Measurements from ENCODE around the gene GREB1. TPM values are rescaled to one million over a fixed set of nuclear protein-coding genes. Genes with fewer than 3 reads are reported as not detected.

Gene GREB1
- total RNA-seq, 1 experiment from 2014 or later, result 2.7 TPM

DNA sequence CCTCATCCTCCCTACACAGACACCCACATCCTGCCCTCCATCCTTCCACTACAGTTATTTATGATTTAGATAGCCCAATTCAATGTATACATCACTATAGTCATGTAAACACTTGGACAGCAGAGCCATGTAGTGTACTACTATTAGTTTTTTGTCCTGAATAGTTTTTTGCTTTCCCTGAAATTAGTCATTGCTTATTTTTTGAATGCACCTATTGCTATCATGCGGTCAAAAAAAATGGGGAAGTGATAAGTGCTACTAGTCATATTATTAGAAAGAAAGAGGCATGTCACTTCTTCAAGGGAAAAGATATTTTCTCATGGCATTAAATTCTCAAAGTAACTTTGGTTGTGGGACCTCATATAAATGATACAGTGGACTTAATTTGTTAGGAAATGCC is 6.8 kb upstream of the GREB1 start:
- no peak for DNase-seq
- peaks cover 9% of the 10 kb centered on the region; the same call in 1 of the 2 replicates for H3K27me3 ChIP-seq
- no peaks in the 10 kb centered on the region for H3K36me3 ChIP-seq
- no peaks in the 10 kb centered on the region for H3K9me3 ChIP-seq
- H3K4me3 ChIP-seq, result no peak overlapping the region

DNA sequence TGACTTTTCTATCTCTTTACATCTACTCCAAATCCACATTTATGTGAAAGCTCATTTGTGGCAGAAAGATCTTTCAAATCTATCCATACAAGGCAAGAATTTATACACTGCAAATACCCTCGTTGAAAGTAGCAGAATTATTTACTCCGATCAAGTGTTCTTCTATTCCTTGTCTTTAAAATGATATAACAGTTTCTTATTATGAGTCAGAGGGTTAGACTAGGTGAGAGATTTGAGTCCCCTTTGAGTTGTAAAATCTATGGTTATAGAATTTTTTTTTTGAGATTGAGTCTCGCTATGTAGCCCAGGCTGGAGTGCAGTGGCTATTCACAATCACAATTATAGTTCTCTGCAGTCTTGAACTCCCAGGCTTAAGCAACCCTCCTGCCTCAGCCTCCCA is 5.6 kb upstream of the GREB1 start:
- H3K27me3 ChIP-seq, result peaks cover 9% of the 10 kb centered on the region
- no peak for DNase-seq
- H3K9me3 ChIP-seq, result no peaks in the 10 kb centered on the region
- no peaks in the 10 kb centered on the region for H3K36me3 ChIP-seq
- no peak overlapping the region for H3K4me3 ChIP-seq

DNA sequence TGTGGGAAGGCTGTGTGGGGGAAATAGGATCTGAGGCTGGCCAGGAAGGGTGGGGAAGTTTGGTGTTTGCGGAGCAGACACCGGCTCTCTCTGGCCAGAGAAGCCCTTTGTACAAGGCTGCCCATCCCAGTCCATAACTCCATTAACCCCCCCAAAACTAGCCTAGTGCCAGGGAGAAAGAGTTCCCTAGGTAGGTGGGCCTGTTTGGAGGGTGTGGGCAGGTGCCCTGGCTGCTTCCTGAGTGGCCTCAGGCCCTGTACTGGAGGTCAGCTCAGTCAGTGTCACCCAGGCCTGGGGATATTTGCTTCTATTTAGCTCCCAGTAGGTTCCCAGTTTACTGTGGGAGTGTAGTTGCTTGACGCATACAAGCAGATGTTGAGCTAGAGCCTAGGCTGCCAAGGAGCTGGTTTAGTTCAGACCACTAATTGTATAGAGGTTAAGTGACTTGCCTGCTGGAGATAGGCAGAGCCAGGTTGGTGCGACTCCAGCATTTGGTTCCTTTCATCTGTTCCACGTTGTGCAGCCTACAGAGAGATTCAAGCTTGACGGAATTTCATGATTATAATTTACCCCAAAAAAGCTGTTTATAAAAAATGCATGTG is 2.9 kb upstream of the GREB1 start:
- Histone ChIP-seq H3K4me3 (no peak overlapping the region), H3K36me3 (no peaks in the 10 kb centered on the region), H3K27me3 (peaks cover 13% of the 10 kb centered on the region), H3K9me3 (no peaks in the 10 kb centered on the region)
- no peak for DNase-seq

DNA sequence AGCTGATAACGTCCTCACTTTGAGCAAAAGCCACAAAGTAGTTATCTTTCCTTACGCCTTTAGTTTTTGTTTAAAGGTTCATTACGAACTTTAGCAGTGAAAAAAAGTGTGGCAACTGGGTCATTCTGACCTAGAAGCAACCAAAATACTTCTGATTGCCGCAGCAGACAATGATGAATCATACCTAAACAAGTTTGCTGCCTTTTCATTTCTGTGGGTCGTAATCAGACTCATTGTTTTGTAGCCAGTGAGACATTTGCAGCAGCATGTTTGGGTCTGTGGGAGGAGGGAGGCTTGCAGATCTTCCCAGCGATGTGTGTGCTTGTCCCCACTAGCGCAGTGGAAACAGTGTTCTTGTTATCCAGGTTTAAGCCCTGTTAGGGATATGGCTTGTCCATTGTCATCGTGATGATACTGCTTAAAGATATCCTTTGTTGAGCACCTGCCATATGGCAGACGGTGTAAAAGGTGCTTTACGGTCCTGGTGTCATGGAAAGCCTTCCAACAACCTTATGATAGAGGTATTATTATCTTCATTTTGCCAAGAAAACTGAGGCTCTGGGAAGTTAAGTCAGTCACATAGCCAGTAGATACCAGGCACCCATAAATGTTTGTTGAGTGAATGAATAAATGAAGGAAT is 1.3 kb upstream of the GREB1 start:
- H3K9me3 ChIP-seq, result no peaks in the 10 kb centered on the region
- no peaks in the 10 kb centered on the region for H3K36me3 ChIP-seq
- no peak overlapping the region for H3K4me3 ChIP-seq
- no peak for DNase-seq
- peaks cover 13% of the 10 kb centered on the region for H3K27me3 ChIP-seq

DNA sequence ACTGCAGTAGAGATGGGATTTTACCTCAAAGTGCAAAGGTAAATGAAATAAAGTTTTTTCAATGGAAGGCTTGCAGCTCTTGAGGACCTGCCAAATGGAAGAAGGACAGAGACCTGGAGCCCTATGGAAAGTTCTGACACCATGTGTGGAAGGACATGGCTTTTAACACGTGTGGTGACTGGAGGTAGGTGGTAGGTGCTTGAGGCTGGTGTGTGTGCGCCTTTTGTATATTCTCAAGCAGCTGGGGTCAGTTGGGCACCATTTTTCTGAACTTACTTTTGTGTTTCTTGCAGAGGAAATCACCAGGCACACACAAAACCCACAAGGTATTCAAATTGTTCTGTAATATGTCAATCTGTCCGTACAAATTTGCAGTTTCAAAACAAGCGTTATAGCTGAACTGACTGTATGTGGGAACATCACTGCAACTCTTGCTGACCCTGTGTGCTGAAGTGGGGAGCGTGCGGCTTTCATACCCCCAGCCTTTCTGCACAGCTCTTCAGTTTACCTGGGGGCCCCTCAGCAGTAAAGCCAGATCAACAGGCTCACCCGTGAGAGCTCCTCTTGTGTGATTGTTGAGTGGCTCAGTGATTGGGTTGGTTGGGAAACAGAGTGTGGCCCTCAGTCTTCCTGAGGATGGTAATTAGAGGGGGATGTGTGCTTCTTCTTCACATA is 363 bp downstream of the GREB1 start:
- DNase-seq, result no peak
- Histone ChIP-seq H3K36me3 (no peaks in the 10 kb centered on the region), H3K27me3 (peaks cover 6% of the 10 kb centered on the region), H3K9me3 (no peaks in the 10 kb centered on the region), H3K4me3 (no peak overlapping the region)

DNA sequence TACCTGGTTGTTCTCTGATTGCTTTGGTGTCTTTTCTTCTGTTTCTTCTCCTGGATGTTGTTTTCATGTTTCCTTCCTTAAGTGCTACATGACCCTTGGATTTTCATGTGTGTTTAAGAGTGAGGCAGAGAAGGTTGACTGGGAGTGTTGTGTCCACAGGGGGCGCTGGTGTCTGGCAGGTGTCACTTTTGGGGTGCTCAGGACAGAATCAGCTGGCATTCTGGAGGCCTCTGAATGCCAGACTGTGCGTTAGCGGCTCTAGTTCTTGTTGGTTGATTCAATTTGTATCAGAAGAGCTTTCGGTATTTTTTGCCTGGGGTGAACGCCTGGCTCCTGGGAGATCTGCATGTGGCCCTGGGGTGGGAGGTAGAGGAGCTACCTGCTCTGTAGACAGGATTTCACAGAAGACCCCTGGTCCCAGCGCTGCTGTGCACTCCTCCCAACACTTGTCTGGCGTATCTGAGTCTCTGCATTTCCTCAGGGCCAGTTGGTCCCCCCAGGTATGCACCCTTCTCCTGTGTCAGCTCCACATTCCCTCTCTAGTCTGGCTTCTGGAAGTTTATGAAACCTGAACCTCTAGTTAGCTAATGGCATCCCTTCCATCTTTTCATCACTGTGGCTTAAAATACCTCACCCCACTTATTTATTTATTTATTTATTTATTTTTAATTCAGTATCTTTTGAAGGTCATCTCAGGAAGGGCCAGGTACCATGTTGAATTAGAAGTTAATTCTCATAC is 1.1 kb downstream of the GREB1 start:
- no peak for DNase-seq
- H3K9me3 ChIP-seq, result no peaks in the 10 kb centered on the region
- no peak overlapping the region for H3K4me3 ChIP-seq
- H3K27me3 ChIP-seq, result peaks cover 4% of the 10 kb centered on the region
- no peaks in the 10 kb centered on the region for H3K36me3 ChIP-seq

DNA sequence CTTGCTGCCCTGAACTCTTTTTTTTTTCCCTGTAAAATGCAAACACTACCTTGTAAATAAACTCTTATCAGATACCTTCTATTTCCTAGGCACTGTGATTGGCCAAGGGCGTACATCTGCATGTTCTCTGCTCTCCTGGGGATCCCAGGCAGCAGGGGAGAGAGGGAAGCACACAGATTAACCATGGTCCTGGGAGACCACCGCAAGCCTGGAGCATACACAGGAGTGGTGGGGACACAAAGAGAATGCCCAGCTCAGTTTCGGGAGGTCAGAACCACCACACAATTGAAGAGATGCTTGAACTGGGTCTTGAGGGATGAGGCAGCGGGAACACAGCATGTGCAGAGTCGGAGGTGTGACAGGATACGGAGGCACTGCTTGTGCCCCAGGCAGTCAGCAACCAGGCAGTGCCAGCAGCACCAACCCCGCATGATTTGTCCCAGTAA is 2.1 kb downstream of the GREB1 start:
- Histone ChIP-seq H3K36me3 (no peaks in the 10 kb centered on the region), H3K4me3 (no peak overlapping the region), H3K9me3 (no peaks in the 10 kb centered on the region), H3K27me3 (peaks cover 4% of the 10 kb centered on the region)
- no peak for DNase-seq

DNA sequence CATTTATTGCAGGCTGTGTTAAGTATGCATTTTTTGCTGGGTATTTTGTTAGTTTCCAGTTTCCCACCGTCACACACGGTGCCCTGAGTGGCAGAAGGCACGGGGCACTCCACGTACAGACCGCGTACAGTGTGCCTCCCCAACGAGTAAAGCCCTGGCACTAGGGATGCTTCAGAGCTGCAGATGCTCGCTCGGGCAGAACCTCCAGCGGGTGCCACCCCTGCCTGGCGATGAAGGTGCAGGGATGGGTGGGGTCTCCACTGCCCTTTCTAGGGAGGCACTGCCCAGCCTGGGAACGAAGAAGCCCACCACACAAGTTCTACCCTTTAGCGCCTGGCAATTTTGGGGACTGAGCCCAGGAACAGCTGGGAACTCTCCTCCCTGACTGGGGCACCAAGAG is 4.1 kb downstream of the GREB1 start:
- H3K27me3 ChIP-seq, result peaks cover 4% of the 10 kb centered on the region

DNA sequence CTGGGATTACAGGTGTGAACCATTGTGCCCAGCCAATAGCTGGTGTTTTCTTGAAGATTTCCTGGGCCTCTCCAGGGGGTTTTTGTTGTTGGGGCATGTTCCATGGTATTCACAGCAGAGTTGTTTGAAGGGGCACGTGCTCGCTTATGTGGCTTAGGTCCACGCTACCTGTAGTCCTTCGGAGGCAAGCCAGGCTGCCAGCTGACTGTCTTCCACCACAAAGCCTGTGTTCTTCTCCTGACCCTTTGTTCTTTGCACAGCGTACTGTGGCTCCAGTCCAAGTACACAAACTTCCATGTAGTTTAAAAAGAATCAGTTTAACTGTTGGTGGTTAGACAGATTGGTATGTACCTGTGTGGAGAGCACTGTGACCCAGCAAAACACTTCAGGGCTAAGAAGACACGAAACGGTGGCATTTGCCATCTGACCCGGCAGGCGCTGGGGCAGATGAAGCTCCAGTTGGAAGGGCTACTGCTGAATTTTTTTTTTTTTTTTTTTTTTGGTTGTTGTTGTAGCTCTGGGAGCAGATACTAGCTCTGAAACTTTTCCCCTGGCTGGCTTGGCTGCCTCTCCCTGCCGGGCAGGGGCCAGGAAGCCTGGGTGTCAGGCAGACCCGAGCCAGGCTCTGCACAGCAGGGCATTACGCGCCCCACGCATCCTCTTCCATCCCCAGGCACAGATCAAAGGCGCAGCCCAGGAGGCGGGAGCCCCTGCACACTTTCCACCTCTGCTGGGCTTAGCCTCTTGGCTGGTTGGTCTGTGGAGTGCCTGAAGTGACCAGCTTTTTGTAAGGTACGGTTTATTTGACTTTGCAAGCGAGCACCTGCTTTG is 5.7 kb downstream of the GREB1 start:
- DNase-seq, result no peak
- Histone ChIP-seq H3K4me3 (no peak overlapping the region), H3K9me3 (no peaks in the 10 kb centered on the region), H3K27me3 (peaks cover 2% of the 10 kb centered on the region), H3K36me3 (no peaks in the 10 kb centered on the region)

More for the DNA sequence above, 4.1 kb downstream of the GREB1 start:
- no peaks in the 10 kb centered on the region for H3K36me3 ChIP-seq
- H3K4me3 ChIP-seq, result no peak overlapping the region
- no peaks in the 10 kb centered on the region for H3K9me3 ChIP-seq
- no peak for DNase-seq

DNA sequence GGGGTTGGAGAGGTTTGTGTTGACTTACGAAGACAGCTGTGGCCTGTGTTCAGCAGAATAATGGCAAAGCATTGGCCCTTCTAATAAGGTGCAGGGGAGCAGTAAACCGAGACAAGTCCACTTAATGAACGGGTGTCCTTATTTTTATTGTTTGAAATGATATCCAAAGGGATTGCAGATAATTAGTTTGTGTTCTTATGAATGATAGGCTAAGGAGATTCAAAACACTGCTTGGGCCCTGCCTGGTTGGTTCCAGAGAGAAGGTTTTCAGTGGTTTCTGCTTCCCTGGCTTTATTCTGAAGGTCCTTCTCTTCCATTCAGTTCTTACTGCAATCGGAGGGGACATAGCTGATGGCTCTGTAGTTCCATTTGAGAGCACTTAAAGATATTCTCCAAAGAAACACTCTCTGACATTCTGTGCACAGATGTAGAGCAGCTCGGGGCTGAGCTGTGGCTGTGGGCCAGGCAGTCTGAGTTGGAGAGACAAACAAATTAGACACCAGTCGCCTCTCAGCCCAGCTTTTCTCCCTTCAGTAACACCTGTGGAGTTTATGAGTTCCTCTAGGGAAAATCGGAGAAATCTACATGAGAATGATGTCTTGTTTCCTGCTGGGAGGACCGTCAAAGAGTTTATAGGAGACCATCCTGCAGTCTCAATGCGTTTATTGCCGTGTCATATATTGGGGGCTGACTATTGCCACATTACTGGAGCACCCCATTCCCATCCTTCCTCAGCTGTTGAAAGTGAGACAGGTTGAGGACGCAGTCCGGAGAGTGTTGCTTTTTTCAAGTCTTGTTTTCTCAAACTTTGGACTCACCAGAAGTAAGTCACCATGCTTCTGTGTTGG is 6.5 kb downstream of the GREB1 start:
- no peak overlapping the region for H3K4me3 ChIP-seq
- H3K27me3 ChIP-seq, result no peaks in the 10 kb centered on the region
- H3K36me3 ChIP-seq, result no peaks in the 10 kb centered on the region
- no peaks in the 10 kb centered on the region for H3K9me3 ChIP-seq
- DNase-seq, result no peak

DNA sequence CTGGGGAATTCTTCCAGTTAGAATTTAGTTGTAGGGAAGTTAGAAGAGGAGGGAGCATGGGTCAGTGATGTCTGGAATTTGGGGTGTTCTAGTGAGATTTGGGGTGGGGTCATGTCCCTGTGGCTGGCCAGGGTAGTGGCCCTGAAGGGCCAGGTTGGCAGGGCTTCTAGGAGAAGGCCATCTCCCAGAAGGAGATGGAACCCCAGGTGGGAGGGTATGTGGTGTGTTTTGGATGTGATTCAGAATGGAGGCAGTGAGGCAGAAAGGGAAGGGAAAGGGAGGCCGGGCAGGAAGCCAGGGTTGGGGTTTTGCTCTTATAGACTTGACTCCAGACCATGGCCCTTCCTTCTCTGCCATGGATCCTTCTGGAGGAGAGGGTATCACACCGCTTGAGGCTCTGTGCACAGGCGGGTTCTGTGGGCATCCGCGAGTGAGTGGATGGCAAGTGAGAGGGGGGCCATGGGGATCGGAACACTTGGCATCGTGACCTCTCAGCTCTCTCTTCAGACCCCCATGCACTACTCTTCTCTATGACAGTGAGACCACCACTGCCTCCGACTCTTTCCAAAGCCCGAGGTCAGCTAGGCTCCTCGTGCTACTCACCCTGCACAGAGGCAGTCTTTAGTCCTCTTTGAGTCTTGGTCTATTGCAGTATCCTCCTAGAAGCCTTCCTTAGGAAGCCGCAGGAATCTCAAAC is 7.3 kb downstream of the GREB1 start:
- DNase-seq, result no peak
- Histone ChIP-seq H3K9me3 (no peaks in the 10 kb centered on the region), H3K27me3 (no peaks in the 10 kb centered on the region), H3K36me3 (no peaks in the 10 kb centered on the region), H3K4me3 (no peak overlapping the region)

DNA sequence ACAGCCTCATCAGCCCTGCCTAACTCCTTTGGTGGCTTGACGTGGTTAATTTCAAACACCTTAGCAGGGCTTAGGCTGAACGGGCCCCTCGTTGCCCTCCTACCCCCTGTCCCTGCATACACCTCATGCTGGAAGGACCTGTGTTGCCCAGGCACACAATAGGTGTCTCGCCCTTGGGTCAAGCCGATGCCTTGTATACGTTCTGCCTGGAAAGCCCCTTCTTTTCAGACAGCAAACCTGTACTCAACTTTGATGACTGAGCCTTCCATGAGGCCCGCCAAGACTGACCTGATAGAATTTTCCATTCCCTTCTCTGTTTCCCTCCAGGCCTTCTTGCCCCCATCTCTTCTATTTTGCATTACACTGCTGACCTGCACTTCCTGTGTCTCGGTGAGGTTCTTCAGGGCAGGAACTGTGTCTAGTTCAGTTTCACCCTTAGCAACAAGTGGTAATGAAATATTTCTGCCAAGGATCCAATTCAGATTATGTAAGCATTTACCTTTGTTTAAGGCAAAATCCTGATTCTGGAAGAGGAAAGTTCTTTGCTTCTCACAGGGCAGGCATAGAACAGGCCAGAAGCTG is 7.9 kb downstream of the GREB1 start:
- Histone ChIP-seq H3K9me3 (no peaks in the 10 kb centered on the region), H3K4me3 (no peak overlapping the region), H3K27me3 (no peaks in the 10 kb centered on the region), H3K36me3 (no peaks in the 10 kb centered on the region)
- DNase-seq, result no peak

DNA sequence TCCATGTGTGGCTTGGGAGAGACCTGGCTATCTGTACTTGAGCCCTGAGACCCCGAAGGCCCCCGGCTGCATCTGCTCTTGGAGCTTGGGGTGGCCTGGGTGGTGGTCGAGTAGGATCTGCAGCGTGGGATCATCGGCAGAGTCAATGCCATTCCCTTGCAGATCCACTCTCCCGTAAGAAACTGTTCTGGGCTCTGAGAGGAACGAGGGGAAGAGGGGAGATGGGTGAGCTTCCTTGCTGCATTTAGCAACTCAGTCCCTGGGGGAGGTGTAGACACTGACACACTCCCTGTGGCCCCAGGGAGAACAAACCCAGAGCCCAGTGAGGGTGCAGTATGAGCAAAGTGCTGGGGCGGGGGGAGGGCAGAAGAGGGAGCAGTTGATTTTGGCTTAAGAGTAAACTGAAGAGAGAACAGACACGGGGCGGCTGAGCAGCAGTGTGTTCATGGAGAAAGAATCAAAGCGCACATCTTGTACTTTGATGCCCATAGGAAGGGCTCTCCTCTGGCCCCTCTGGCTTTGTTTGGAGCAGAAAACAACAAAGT is 8.5 kb downstream of the GREB1 start:
- Histone ChIP-seq H3K4me3 (no peak overlapping the region), H3K9me3 (no peaks in the 10 kb centered on the region), H3K27me3 (no peaks in the 10 kb centered on the region), H3K36me3 (no peaks in the 10 kb centered on the region)
- DNase-seq, result no peak

DNA sequence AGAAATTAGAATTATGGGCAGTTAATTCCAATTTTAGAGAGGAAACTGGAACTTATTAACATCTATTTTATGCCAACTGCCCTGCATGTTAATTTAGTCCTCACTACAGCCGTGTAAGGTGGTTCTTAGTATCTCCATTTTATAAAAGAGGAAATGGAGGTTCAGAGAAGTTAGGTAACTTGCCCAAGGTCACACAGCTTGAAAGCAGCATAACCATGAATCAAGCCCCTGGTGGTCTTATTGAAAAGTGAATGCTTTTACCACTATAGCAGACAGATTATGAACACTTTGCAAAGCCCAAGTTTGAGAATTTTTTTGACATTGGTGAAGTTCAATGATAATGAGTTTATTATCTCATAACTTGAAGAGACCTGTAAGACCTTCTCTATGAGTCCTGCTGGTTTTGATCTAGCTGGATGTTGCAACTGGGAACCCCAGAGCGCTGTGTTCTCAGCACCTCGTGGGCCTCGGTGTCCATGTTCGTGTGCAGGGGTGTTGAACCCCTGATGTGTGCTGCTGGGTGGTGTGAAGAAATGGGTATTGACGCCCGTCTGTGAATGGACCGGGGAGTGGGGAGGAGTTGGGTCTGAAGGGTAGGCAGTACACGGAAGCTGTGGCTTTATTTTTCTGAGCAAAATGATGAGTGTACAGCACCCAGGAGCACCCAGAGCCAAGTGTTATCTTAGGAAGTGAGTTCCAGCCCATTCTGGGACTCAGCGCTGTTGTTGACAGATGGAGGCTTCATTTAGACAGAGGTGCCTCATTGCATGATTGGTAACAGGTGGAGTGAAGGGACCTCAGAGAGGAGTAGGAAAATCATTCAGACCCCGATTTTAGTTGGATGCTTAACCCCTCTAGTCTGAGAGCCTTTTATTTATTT is 9.7 kb downstream of the GREB1 start:
- Histone ChIP-seq H3K36me3 (no peaks in the 10 kb centered on the region), H3K4me3 (no peak overlapping the region), H3K9me3 (no peaks in the 10 kb centered on the region), H3K27me3 (no peaks in the 10 kb centered on the region)
- DNase-seq, result no peak
